Adipose tissue (tissue), 3 donors: Measurements from ENCODE around the gene MDM2. TPM values are rescaled to one million over a fixed set of nuclear protein-coding genes. Genes with fewer than 3 reads are reported as not detected.
"Not testable (repeated sequence)": the region's sequence is repeated elsewhere in the genome, so short reads cannot be mapped to it uniquely, and the experiment has no call there.

Experiments used
- H3K27ac ChIP-seq: one replicate; pipeline ENCODE4 v1.5.1; 2013; ENCODE audit warnings: low read depth, low read length
- WGBS, 3 donors: extraction: QIAGEN DNeasy Blood & Tissue Kit; methylation state at CpG; one replicate each; pipeline ENCODE4 v1.1.7; 2013; 5-methylcytosine and 5-hydroxymethylcytosine counted together
- polyA plus RNA-seq, 3 donors: library from polyadenylated mRNA; stranded (reverse); fragments of 200-250 nt; gene quantifications; one replicate each; pipeline ENCODE4 v1.2.3, GENCODE V29; 2013
- donor health status: healthy with polysubstance abuse.
- donor health status: Bipolar disorder and iron deficiency.
- donor health status: healthy.

Gene MDM2
- polyA plus RNA-seq, 3 donors, result 9.2 to 19.6 (median 10.7) TPM

DNA sequence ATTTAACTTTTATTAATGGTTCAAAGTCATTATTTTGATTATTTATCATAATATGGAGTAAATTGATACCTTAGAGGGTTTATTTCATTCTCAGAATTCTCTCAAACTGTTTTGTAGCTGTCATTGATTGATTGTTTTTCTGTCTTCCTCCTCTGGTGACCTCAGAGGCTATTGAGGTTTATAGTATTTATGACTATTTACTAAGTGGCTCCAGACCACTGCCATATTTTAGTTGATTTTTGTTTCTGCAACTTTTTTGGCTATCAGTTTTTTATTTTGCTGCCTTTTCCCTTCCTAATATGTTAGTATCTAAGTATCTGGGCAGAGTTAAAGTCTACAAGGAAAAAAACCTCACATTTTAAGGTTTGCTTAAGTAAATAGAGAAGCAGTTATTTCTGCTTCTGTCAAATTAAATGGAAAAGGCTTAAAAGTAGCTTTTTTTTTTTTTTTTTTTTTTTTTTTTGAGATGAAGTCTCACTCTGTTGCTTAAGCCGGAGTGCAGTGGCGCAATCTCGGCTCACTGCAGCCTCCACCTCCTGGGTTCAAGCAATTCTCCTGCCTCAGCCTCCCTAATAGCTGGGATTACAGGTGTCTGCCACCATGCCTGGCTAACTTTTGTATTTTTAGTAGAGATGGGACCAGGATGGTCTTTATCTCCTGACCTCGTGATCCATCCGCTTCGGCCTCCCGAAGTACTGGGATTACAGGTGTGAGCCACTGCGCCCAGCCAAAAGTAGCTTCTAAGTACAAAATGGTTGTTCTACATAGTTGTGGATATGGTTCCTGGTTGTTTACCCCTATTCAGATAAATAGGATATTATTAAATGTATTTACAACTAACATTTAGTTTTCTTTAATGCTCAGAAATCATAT is 8.2 kb downstream of the MDM2 start:
- no peak overlapping the region for H3K27ac ChIP-seq
- WGBS, 3 donors, result 95 to 99% (median 96%) methylated on average over 8 of the region's 8 CpGs

DNA sequence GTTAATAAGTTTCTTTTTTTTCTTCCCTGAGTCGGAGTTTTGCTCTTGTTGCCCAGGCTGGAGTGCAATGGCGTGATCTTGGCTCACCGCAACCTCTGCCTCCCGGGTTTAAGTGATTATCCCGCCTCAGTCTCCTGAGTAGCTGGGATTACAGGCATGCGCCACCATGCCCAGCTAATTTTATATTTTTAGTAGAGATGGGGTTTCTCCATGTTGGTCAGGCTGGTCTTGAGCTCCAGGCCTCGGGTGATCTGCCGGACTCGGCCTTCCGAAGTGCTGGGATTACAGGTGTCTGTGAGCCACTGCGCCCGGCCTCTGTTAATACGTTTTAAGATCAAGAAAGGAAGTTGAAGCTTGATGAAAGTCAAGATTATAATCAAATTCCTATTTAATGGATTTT is 11.5 kb downstream of the MDM2 start:
- H3K27ac ChIP-seq, result not testable (repeated sequence)

GRCh38 chr12:68821357-68822188 is 13.6 kb downstream of the MDM2 start:
- no peak overlapping the region for H3K27ac ChIP-seq
- 92 to 94% (median 93%) methylated on average over 6 of the region's 6 CpGs for WGBS, 3 donors

More for the DNA sequence above, 11.5 kb downstream of the MDM2 start:
- 94 to 95% (median 94%) methylated on average over 13 of the region's 13 CpGs for WGBS, 3 donors

DNA sequence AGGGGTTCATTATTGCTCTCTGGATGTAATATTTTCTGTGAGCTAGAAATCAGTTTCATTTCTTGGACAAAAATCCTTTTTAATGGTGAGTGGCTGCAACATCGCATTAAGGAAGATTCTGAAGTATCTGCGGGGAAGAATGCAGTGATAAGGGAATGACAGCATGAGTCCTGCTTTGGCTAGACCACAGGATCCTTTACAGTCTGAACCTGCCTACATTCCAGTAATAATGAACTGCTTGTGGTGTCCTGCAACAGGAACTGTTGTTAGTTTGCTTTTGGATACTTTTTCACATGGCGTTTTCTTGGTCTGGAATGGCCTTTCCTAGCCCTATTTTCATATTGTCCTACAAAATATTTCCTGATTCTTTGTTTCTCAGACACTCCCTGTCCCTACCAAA is 15.7 kb downstream of the MDM2 start:
- WGBS, 3 donors, result 84 to 91% (median 88%) methylated on average over 3 of the region's 3 CpGs
- no peak overlapping the region for H3K27ac ChIP-seq

DNA sequence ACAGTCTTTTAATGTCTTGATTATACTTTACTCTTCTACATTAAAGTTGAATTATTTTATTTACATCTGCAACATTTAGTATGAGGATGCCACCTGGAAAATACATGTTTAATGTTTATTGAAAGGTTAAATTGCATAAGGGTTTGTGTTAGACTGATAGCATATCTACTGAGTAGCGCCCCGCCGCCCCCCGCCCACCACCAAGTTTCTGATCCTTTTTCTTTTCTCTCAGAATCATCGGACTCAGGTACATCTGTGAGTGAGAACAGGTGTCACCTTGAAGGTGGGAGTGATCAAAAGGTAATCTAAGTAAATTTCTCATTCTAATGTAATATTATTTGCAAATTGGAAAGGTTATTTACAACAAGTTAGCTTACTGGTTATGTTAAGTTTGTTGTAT is 16.2 kb downstream of the MDM2 start:
- 93 to 95% (median 95%) methylated on average over 5 of the region's 5 CpGs for WGBS, 3 donors
- no peak overlapping the region for H3K27ac ChIP-seq

DNA sequence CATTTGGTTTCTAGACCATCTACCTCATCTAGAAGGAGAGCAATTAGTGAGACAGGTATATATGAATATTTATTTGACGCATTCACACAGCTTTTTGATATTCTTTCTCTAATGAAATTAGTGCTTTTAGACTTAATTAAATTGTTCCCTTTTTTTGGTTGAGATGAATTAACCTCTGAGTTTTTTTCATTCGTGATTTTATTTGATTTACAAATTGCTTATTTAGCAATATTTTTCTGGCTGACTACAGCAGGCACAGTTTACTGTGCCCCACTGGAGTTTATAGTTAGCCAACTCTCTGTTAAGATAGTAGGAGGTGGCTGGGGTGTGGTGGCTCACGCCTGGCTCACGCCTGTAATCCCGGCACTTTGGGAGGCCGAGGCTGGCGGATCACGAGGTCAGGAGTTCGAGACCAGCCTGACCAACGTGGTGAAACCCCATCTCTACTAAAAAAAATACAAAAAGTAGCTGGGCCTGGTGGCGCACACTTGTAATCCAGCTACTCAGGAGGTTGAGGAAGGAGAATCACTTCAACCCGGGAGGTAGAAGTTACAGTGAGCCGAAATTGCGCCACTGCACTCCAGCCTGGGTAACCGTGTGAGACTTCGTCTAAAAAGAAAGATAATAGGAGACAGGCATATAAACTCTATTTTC is 16.7 kb downstream of the MDM2 start:
- WGBS, 3 donors, result 96 to 97% (median 96%) methylated on average over 16 of the region's 16 CpGs
- H3K27ac ChIP-seq, result no peak overlapping the region

DNA sequence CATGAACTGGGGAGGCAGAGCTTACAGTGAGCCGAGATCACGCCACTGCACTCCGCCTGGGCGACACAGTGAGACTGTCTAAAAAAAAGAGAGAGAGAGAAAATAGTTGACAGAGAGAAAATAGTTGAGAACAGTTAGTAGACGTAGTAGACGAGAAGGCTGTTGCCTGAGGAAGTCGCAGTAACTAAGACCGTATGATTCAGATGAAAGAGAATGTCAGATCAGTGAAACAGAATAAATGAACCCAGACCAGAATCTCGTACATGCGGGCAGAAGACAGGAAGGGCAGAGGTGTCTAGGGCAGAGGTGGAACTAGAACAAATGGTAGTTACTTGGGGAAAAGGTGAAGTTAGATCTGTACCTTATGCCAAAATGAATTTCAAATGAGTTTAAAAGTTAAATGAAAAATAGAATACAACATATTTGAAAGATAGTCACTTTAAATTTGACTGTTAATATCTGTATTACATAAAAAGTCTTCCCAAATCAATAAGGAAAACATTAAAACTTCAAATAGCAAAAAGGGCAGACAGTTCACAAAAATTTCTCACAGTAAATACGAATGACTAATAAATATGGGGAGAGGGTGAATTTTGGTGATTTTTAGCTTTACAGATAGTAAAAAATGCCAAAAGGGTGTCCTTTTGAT is 17.7 kb downstream of the MDM2 start:
- WGBS, 3 donors, result 88 to 95% (median 92%) methylated on average over 11 of the region's 11 CpGs

DNA sequence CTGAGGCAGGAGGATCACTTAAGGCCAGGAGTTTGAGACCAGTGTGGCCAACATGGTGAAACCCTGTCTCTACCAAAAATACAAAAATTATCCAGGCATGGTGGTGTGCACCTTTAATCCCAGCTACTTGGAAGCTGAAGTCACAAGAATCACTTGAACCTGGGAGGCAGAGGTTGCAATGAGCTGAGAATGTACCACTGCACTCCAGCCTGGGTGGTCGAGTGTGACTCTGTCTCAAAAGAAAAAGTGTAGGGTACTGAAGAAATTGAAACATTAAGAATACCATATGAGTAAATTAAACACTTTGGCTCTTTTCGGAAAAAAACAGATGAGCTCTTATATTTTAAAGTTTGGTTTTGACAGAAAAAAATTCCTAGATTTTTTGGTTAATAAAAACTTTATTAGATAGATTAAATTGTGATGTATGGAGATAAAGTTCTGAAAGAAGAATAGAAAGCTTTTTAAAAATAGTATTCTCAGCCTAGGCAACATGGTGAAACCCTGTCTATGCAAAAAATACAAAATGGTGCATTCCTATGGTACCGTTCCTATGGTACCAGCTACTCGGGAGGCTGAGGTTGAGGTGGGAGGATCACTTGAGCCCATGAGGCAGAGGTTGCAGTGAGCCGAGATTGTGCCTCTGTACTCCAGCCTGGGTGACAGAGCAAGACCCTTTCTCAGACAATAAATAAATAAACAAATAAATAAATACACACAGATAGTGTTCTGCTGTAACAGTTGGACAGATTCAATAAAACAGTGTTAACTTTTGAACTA is 20.1 kb downstream of the MDM2 start:
- 80 to 86% (median 84%) methylated on average over 5 of the region's 5 CpGs for WGBS, 3 donors
- no peak overlapping the region for H3K27ac ChIP-seq

More for the DNA sequence above, 17.7 kb downstream of the MDM2 start:
- H3K27ac ChIP-seq, result no peak overlapping the region

- H3K27ac ChIP-seq, result no peak overlapping the region
- 80 to 83% (median 81%) methylated on average over 7 of the region's 7 CpGs for WGBS, 3 donors
Measured at GRCh38 chr12:68828672-68829068, 20.7 kb downstream of the MDM2 start.

DNA sequence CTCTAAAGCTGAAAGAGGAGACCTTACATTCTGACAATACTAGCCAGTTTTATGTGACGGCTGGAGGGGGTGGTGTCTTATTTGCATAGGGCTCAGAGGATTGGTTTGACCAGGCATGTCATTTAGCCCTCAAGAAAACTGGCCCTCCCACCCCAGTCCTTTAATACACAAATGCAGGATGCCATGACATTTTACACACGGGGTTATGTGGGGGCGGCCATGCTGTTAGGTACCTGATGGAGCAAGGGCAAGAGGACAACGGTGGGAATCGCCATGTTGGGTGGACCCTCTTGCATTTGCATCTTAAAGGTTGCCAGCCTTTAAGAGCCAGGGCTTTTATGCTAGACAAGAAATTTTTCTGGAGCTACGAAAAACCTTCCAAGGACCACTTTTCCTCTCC is 23.3 kb downstream of the MDM2 start:
- 85 to 92% (median 89%) methylated on average over 6 of the region's 6 CpGs for WGBS, 3 donors
- no peak overlapping the region for H3K27ac ChIP-seq

GRCh38 chr12:68831751-68832503 is 23.9 kb downstream of the MDM2 start:
- no peak overlapping the region for H3K27ac ChIP-seq
- WGBS, 3 donors, result 94 to 95% (median 94%) methylated on average over 14 of the region's 14 CpGs

DNA sequence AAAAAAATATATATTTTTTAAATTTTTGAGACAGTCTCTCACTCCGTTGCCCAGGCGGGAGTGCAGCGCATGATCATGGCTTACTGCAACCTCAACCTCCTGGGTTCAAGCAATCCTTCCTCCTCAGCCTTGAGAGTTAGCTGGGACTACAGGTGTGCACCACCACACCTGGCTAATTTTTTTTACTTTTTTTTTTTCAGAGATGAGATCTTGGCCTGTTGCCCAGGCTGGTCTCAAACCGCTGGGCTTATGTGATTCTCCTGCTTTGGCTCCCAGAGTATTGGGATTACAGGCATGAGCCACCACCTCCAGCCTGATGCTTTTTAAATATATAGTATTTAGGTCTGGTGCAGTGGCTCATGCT is 24.5 kb downstream of the MDM2 start:
- H3K27ac ChIP-seq, result no peak overlapping the region
- WGBS, 3 donors, result 91 to 97% (median 96%) methylated on average over 4 of the region's 4 CpGs

- 97 to 99% (median 99%) methylated on average over 4 of the region's 4 CpGs for WGBS, 3 donors
Measured at GRCh38 chr12:68833508-68833907, 25.5 kb downstream of the MDM2 start.

DNA sequence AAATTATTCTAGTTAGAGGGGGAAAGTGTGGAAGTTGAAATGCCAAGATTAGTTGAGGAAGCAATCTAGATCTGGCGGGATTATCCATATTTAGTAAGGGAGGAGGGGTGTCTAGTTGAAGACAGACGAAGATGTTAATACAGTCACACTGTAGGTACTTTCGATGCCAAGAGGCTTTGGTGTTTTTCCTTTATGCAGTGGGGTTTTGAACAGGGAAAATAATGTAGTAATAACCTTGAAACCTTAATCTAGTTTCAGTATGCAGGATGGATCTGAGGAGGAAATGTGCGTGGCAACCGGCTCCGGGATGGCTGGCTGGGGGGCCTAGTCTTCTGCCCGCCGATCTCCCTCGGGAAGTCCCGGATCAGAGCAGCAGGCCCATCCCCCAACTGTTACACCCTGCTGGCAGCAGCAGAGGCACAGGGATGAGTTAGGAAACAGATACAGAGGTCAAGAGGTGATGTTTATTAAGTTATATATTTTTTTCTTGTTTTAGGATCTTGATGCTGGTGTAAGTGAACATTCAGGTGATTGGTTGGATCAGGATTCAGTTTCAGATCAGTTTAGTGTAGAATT is 27.4 kb downstream of the MDM2 start:
- H3K27ac ChIP-seq, result no peak overlapping the region
- 63 to 69% (median 69%) methylated on average over 10 of the region's 10 CpGs for WGBS, 3 donors

More at GRCh38 chr12:68833508-68833907, 25.5 kb downstream of the MDM2 start:
- H3K27ac ChIP-seq, result no peak overlapping the region

DNA sequence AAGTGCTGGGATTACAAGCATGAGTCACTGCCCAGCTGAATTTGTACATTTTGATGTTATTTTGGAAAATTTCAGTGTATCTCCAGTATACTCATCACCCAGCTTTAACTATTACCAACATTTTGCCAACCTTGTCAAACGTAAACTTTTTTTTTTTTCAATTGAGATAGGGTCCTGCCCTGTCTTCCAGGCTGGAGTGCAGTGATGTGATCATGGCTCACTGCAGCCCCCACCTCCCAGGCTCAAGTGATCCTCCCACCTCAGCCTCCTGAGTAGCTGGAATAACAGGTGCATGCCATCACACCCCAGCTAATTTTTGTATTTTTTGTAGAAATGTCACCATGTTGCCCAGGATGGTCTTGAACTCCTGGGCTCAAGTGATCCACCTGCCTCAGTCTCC is 29.2 kb downstream of the MDM2 start:
- WGBS, 3 donors, result 83 to 92% (median 86%) methylated on average over 1 of the region's 1 CpG
- H3K27ac ChIP-seq, result no peak overlapping the region

DNA sequence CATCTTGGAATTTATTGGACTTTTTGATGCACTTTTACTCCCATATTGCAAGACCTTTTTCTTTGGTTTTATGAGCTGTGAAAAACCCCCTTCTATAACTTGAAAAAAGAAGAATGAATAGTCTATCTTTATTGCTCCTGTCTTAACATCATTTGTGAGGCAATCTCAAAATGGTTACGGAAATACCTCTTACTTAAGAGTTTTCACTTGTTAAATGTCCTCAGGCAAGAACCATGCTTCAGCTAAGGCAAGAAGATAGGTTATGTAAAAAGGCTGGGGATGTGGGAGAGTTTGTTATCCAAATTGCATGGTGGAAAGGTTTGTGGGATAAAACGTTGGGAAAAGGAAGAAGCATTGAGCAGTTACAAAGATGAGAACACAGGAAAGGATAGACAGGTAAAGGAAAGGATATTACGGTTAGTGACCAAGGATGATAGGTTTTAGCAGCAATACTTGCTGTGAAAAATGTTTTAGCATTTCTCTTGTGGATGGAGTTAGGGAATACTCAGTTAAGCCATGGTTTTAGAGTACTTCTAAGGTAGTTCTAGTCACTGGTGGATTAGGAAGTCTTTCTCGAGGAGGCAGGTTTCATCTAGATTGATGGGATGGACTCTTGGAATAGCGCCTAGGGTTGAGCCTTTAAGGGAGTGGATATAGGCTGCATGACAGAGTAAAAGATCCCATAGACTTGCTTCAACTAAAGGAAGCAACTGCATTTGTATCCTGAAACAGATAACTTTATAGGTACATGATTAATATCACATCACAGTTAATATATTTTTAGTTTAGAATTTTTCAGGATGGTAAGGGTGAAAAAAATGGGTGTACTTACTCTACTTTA is 30.3 kb downstream of the MDM2 start:
- WGBS, 3 donors, result 78 to 82% (median 81%) methylated on average over 5 of the region's 5 CpGs

More for the DNA sequence above, 30.3 kb downstream of the MDM2 start:
- no peak overlapping the region for H3K27ac ChIP-seq
